Ascending aorta (tissue), 2 donors: ENCODE measurements around the gene EPHX1. TPM values are rescaled to one million over a fixed set of nuclear protein-coding genes. Genes with fewer than 3 reads are reported as not detected.

Experiments
- DNase-seq, 2 donors: peaks; one replicate each; pipeline ENCODE4 v3.0.0-alpha.2; 2019; ENCODE audit warnings: low spot score in 2 of 2
- H3K27ac ChIP-seq, 2 donors: fragments of 200-600 bp; sonication (generic); one replicate each; pipeline ENCODE4 v1.5.1; 2016 to 2017; ENCODE audit warnings: mild to moderate bottlenecking in 1 of 2
- H3K27me3 ChIP-seq: fragments of 200-600 bp; sonication (generic); one replicate; pipeline ENCODE4 v1.5.1; 2017
- H3K36me3 ChIP-seq, 2 donors: fragments of 200-600 bp; sonication (generic); one replicate each; pipeline ENCODE4 v1.5.1; 2016
- H3K4me1 ChIP-seq, 2 donors: fragments of 200-600 bp; sonication (generic); one replicate each; pipeline ENCODE4 v1.5.1; 2016 to 2017; ENCODE audit warnings: mild to moderate bottlenecking in 1 of 2
- H3K4me3 ChIP-seq, 2 donors: fragments of 200-600 bp; sonication (generic); one replicate each; pipeline ENCODE4 v1.5.1; 2016 to 2017; ENCODE audit warnings: mild to moderate bottlenecking in 1 of 2
- H3K9me3 ChIP-seq, 2 donors: fragments of 200-600 bp; sonication (generic); one replicate each; pipeline ENCODE4 v1.5.1; 2016
- CTCF ChIP-seq, 3 experiments: fragments of 200-600 bp in 2 of 3; fragments of 450-650 bp in 1 of 3; sonication (generic) in 2 of 3; IDR thresholded peaks; one replicate each; pipeline ENCODE4 v1.5.1; 2016 to 2019; ENCODE audit warnings: antibody characterized with exemption in 3 of 3, mild to moderate bottlenecking in 1 of 3, moderate library complexity in 1 of 3
- intact Hi-C: fragments of 100-400 bp; cut with DNase I; formaldehyde crosslinking; loops from one replicate; pipeline ENCODE4 v1.15.1; 2023
- total RNA-seq: library from RNA; depleted of rRNA; stranded (reverse); fragments of >200 nt; gene quantifications from one replicate; pipeline ENCODE4 v1.1.0, GENCODE V29; 2016

Gene EPHX1
- total RNA-seq, 1 donor from 2014 or later: 127 TPM

DNA sequence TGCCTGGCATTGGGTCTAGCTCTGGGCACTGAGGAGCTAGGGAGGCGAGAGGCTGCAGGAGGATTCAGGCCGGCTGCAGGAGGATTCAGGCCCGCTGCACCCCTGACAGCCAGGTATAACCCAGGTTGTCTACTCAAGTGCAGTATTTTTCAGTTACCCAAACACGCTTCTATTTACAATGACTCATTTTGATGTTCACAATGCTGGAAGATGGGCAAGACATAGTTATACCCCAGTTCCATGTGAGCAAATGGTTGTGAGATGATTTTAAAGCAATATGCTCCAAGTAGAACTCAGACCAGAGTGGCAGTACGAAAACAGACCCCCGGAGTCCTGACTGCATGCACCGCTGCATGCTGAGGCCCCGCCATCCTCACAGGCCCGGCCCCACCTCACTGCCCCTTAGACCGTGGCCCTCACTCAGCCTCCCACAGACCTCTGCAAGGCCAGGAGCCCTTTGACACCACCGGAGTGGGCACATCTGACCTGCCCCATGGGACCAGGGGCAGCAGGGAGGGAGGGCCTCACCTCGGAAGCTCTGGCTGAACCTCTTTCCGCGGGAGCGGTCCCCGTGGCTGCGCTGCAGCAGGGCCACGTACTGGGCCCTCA, 78.5 kb downstream of the EPHX1 start:
- Histone ChIP-seq H3K4me1 (no peaks in the 10 kb centered on the region), H3K27ac (no peak overlapping the region), H3K4me3 (no peak overlapping the region)

DNA sequence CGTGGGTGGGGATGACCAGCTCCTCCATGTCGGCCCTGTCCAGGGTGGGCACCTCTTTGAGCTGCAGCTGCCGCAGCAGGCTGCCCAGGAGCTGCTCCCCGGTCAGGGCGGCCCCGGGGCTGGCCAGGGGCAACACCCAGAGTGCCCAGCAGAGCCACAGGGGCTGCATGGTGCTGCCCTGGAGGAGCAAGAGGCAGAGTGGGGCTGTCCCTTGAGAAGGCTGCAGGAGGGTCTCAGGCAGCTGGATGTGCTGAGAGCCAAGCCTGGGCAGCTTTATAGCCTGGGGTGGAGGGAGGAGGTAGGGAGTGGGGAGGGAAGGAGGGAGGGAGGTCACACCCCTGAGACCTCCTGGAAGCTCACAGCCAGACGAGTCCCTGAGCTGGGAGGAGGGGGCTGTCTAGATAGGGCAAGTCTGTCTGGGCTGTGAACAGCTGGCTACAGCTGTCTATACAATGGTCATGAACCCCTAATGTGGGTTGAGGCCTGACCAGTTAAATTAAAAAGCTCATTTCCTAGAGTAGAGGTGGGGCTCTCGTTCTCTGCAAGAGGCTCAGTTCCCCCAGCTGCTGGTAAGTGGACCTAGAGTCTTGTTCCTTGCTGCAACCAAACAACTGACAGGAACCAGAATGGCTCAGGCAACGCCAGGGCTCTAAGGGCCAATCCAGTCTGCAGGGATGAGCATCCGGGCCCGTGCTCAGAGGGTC, 79.1 kb downstream of the EPHX1 start, which contains the start of gene LEFTY1:
Gene LEFTY1 (minus strand): TSS at position 249 of the 704 bp plus-strand sequence. CDS start 80 bp downstream, at position 169.
- no peaks in the 10 kb centered on the region for H3K4me1 ChIP-seq
- DNase-seq: no peak
- H3K36me3 ChIP-seq: no peaks in the 10 kb centered on the region
- H3K9me3 ChIP-seq: no peaks in the 10 kb centered on the region
- no peak within 1 kb of the TSS for H3K4me3 ChIP-seq
- H3K27me3 ChIP-seq: no peaks in the 10 kb centered on the region
- intact Hi-C loops: no loop called here
- H3K27ac ChIP-seq: no peak within 1 kb of the TSS
- TF ChIP-seq CTCF (IDR thresholded peaks at IDR 0.05): no peak

More for the DNA sequence above, 78.5 kb downstream of the EPHX1 start:
- Histone ChIP-seq H3K9me3 (no peaks in the 10 kb centered on the region), H3K27me3 (no peaks in the 10 kb centered on the region), H3K36me3 (no peaks in the 10 kb centered on the region)
- intact Hi-C loops: no loop called here
- no peak for TF ChIP-seq CTCF (IDR thresholded peaks at IDR 0.05)
- DNase-seq: no peak

GRCh38 chr1:225889743-225890142, 79.8 kb downstream of the EPHX1 start:
- intact Hi-C loops: no loop called here

GRCh38 chr1:225890346-225891228, 80.7 kb downstream of the EPHX1 start:
- Histone ChIP-seq H3K9me3 (no peaks in the 10 kb centered on the region), H3K4me1 (no peaks in the 10 kb centered on the region), H3K4me3 (no peak overlapping the region), H3K27me3 (no peaks in the 10 kb centered on the region), H3K36me3 (no peaks in the 10 kb centered on the region), H3K27ac (no peak overlapping the region)
- intact Hi-C loops: no loop called here
- no peak for DNase-seq
- TF ChIP-seq CTCF (IDR thresholded peaks at IDR 0.05): no peak

More at GRCh38 chr1:225889743-225890142, 79.8 kb downstream of the EPHX1 start:
- Histone ChIP-seq H3K36me3 (no peaks in the 10 kb centered on the region), H3K9me3 (no peaks in the 10 kb centered on the region), H3K27me3 (no peaks in the 10 kb centered on the region), H3K4me1 (no peaks in the 10 kb centered on the region), H3K27ac (no peak overlapping the region), H3K4me3 (no peak overlapping the region)
- DNase-seq: no peak
- no peak for TF ChIP-seq CTCF (IDR thresholded peaks at IDR 0.05)

GRCh38 chr1:225891229-225891972, 81.5 kb downstream of the EPHX1 start:
- no peaks in the 10 kb centered on the region for H3K27me3 ChIP-seq
- H3K36me3 ChIP-seq: no peaks in the 10 kb centered on the region
- H3K4me3 ChIP-seq: no peak overlapping the region
- H3K4me1 ChIP-seq: no peaks in the 10 kb centered on the region
- TF ChIP-seq CTCF (IDR thresholded peaks at IDR 0.05): no peak
- intact Hi-C loops: no loop called here
- DNase-seq: no peak
- no peaks in the 10 kb centered on the region for H3K9me3 ChIP-seq
- H3K27ac ChIP-seq: no peak overlapping the region
